Measurements from ENCODE around the gene PDE6B. TPM values are rescaled to one million over a fixed set of nuclear protein-coding genes. Genes with fewer than 3 reads are reported as not detected.
"Not testable (repeated sequence)": the region's sequence is repeated elsewhere in the genome, so short reads cannot be mapped to it uniquely, and the experiment has no call there.

PDE6B gene
- total RNA-seq, 1 experiment from 2014 or later = 0.18 TPM

GRCh38 chr4:668219-668618, 42.8 kb downstream of the PDE6B start:
- DNase-seq (ENCODE audit: low read depth) = not testable (repeated sequence)

GRCh38 chr4:669806-670559, 44.6 kb downstream of the PDE6B start:
- DNase-seq (ENCODE audit: low read depth) = not testable (repeated sequence)

- no peak for DNase-seq (ENCODE audit: low read depth)
Observed at GRCh38 chr4:671769-672168, 46.4 kb downstream of the PDE6B start.

GRCh38 chr4:673349-674091, 48.1 kb downstream of the PDE6B start:
- no peak for DNase-seq (ENCODE audit: low read depth)

GRCh38 chr4:674172-675035, 49.0 kb downstream of the PDE6B start, which contains the start of the genes ATP5ME and MYL5:
ATP5ME (minus strand) TSS chr4:674276; CDS start chr4:674247, 29 bp downstream.
MYL5 (plus strand) TSS chr4:674542; CDS start chr4:678027, 3,485 bp downstream.
- peak; percentile 92 for DNase-seq (ENCODE audit: low read depth)

- DNase-seq (ENCODE audit: low read depth) = no peak
Observed at GRCh38 chr4:675036-675882, 49.9 kb downstream of the PDE6B start.

- DNase-seq (ENCODE audit: low read depth) = no peak
Observed at GRCh38 chr4:675980-676870, 50.9 kb downstream of the PDE6B start.

- no peak for DNase-seq (ENCODE audit: low read depth)
Observed at GRCh38 chr4:676871-677235, 51.5 kb downstream of the PDE6B start.

- DNase-seq (ENCODE audit: low read depth) = no peak
Observed at GRCh38 chr4:677431-678293, 52.3 kb downstream of the PDE6B start.

- no peak for DNase-seq (ENCODE audit: low read depth)
Observed at GRCh38 chr4:678331-679103, 53.1 kb downstream of the PDE6B start.

GRCh38 chr4:679104-679481, 53.7 kb downstream of the PDE6B start:
- no peak for DNase-seq (ENCODE audit: low read depth)

- no peak for DNase-seq (ENCODE audit: low read depth)
Observed at GRCh38 chr4:679629-680028, 54.3 kb downstream of the PDE6B start.

- no peak for DNase-seq (ENCODE audit: low read depth)
Observed at GRCh38 chr4:680091-680490, 54.7 kb downstream of the PDE6B start.

- DNase-seq (ENCODE audit: low read depth) = no peak
Observed at GRCh38 chr4:680551-680927, 55.2 kb downstream of the PDE6B start.

GRCh38 chr4:680928-681645, 55.7 kb downstream of the PDE6B start:
- peak; percentile 33 for DNase-seq (ENCODE audit: low read depth)

GRCh38 chr4:681736-682451, 56.5 kb downstream of the PDE6B start:
- DNase-seq (ENCODE audit: low read depth) = no peak

Measured in HT1080 (cell line).